Esophagus squamous epithelium (tissue), 4 donors: ENCODE data around the gene PTPRN2.

Experiments
- POLR2A ChIP-seq, 4 donors: fragments of 450-650 bp; IDR thresholded peaks; one replicate each; pipeline ENCODE4 v1.6.1; 2017; ENCODE audit warnings: antibody characterized with exemption in 4 of 4, mild to moderate bottlenecking in 4 of 4, moderate library complexity in 3 of 4
- TF ChIP-seq, protein P1 (sequence below), 6 experiments: fragments of 450-650 bp in 4 of 6; fragments of 200-600 bp in 2 of 6; sonication (generic) in 2 of 6; IDR thresholded peaks; one replicate each; pipeline ENCODE4 v1.5.1; 2016 to 2019; ENCODE audit warnings: antibody characterized with exemption in 6 of 6, mild to moderate bottlenecking in 4 of 6, moderate library complexity in 4 of 6

DNA sequence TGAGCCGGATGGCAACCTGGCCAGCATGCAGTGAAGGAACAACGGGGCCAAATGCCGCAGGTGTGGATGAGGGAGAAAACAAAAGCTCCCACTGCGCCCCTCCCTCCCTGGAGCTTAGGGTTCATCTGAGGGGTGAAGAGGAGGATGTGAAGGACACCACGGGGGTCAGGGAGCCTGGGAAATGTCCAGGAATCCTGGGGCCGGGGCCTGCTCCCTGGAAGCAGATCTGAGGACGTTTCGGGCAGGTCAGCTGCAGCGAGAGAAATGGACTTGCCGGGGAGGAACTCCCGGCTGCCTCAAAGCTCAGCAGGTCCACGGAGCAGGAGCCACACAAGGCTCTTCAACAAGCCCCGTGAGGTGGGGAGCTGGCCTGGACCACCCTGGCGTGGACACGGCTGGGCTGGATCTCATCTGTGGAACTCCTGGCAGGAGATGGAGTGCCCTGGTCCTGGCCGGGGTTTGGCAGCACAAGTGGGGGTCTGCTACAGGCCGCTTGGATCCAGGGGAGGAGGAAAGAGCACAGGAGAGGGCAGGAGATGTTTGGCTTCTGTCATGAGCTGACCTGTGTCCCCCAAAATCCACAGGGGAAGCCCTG, 585.0 kb downstream of the PTPRN2 start:
- TF ChIP-seq, protein P1, sequence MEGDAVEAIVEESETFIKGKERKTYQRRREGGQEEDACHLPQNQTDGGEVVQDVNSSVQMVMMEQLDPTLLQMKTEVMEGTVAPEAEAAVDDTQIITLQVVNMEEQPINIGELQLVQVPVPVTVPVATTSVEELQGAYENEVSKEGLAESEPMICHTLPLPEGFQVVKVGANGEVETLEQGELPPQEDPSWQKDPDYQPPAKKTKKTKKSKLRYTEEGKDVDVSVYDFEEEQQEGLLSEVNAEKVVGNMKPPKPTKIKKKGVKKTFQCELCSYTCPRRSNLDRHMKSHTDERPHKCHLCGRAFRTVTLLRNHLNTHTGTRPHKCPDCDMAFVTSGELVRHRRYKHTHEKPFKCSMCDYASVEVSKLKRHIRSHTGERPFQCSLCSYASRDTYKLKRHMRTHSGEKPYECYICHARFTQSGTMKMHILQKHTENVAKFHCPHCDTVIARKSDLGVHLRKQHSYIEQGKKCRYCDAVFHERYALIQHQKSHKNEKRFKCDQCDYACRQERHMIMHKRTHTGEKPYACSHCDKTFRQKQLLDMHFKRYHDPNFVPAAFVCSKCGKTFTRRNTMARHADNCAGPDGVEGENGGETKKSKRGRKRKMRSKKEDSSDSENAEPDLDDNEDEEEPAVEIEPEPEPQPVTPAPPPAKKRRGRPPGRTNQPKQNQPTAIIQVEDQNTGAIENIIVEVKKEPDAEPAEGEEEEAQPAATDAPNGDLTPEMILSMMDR (IDR thresholded peaks at IDR 0.05), result no peak
- TF ChIP-seq POLR2A (IDR thresholded peaks at IDR 0.05), result no peak
